Mammary epithelial cell (primary cell): ENCODE measurements around the gene TENM3.

Experiments
- CTCF ChIP-seq, 2 donors: IDR thresholded peaks in 1 of 2; conservative IDR thresholded peaks in 1 of 2; 2 replicates each; pipeline ENCODE4 v1.5.1; 2011 to 2012; ENCODE audit warnings: inconsistent platforms in 2 of 2, low read length in 2 of 2, mild to moderate bottlenecking in 2 of 2, control low read depth in 1 of 2, low read depth in 1 of 2; ENCODE audit not compliant: insufficient read depth in 1 of 2; ENCODE audit errors: extremely low read depth in 1 of 2
- EZH2 ChIP-seq: IDR thresholded peaks from 2 replicates; pipeline ENCODE4 v1.6.1; 2012; ENCODE audit warnings: low read length, inconsistent platforms, borderline replicate concordance

DNA sequence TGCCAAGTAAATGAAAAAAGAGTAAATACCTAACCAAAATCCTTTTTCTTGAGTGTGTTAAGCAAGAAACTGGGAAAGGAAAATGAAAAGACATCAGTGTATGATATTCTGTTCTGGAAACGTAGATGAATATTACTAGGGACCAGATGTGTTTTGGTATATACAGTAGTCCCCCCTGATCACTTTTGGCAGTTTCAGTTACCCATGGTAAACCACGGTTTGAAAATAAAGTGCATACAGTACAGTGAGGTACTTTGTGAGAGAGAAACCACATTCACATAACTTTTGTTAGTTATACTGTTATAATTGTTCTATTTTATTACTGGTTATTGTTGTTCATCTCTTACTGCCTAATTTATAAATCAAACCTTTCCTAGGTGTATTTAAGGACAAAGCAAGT, 250.9 kb downstream of the TENM3 start:
- TF ChIP-seq CTCF (conservative IDR thresholded peaks at IDR 0.05 in 1 of 2, IDR thresholded peaks at IDR 0.05 in 1 of 2; ENCODE audit: extremely low read depth in 1 of 2, insufficient read depth in 1 of 2, low read depth in 1 of 2, low read length in 2 of 2) (no peak), EZH2 (no peak)
